Heart right ventricle (tissue), 16 donors: Measurements from ENCODE around the gene WNT5B. TPM values are rescaled to one million over a fixed set of nuclear protein-coding genes. Genes with fewer than 3 reads are reported as not detected.

Experiments
- ATAC-seq, 8 donors: fragments of 200-7000 bp; cut with Tn5 transposase; one replicate each; pipeline ENCODE4 v1.9.1; 2020; ENCODE audit warnings: mild to moderate bottlenecking in 8 of 8, moderate library complexity in 8 of 8, moderate number of reproducible peaks in 1 of 8
- DNase-seq, 2 donors: peaks; one replicate each; pipeline ENCODE4 v3.0.0-alpha.2; 2020
- H3K27ac ChIP-seq, 10 donors: fragments of 200-600 bp; sonication (generic) in 2 of 10; one replicate each; pipeline versions ENCODE4 v1.5.0 to v1.8.0; 2020 to 2022; ENCODE audit warnings: mild to moderate bottlenecking in 3 of 10
- H3K27me3 ChIP-seq, 7 donors: fragments of 200-600 bp; one replicate each; pipeline ENCODE4 v1.8.0; 2021 to 2022; ENCODE audit warnings: mild to moderate bottlenecking in 2 of 7
- H3K36me3 ChIP-seq, 9 donors: fragments of 200-600 bp; sonication (generic) in 1 of 9; one replicate each; pipeline versions ENCODE4 v1.5.0 to v1.8.0; 2020 to 2022; ENCODE audit warnings: mild to moderate bottlenecking in 2 of 9
- H3K4me1 ChIP-seq, 9 donors: fragments of 200-600 bp; sonication (generic) in 1 of 9; one replicate each; pipeline versions ENCODE4 v1.5.0 to v1.8.0; 2020 to 2022; ENCODE audit warnings: mild to moderate bottlenecking in 4 of 9
- H3K4me3 ChIP-seq, 10 donors: fragments of 200-600 bp; sonication (generic) in 2 of 10; one replicate each; pipeline versions ENCODE4 v1.5.0 to v1.8.0; 2020 to 2022; ENCODE audit warnings: mild to moderate bottlenecking in 7 of 10, moderate library complexity in 2 of 10
- H3K9me3 ChIP-seq, 11 donors: fragments of 200-600 bp in 10 of 11; sonication (generic) in 2 of 11; one replicate each; pipeline versions ENCODE4 v1.5.0 to v1.8.0; 2013 to 2022; ENCODE audit warnings: mild to moderate bottlenecking in 2 of 11, control low read depth in 1 of 11, moderate library complexity in 1 of 11
- WGBS, 2 donors: extraction: QIAGEN DNeasy Blood & Tissue Kit; methylation state at CpG; one replicate each; pipeline ENCODE4 v1.1.7; 2013; ENCODE audit warnings: inconsistent platforms in 1 of 2; 5-methylcytosine and 5-hydroxymethylcytosine counted together
- intact Hi-C, 10 donors: fragments of 100-400 bp; cut with DNase I; formaldehyde crosslinking; loops; one replicate each; pipeline versions ENCODE4 v1.11.1 to v1.14.2; 2022
- polyA plus RNA-seq, 2 donors: library from polyadenylated mRNA; stranded (reverse); fragments of 200-250 nt; gene quantifications; one replicate each; pipeline ENCODE4 v1.2.3, GENCODE V29; 2013
- total RNA-seq, 10 donors: library from RNA; stranded (reverse); fragmentation: NEBNext Ultra II Directional in 3 of 10; extraction: Animal tissue kit (Norgen Biotek cat#: 25700) in 3 of 10; gene quantifications; one replicate each; pipeline versions ENCODE4 v1.2.1 to v1.2.4, GENCODE V29; 2021 to 2023
- TF ChIP-seq, protein P1 (sequence below), 9 donors: fragments of 200-600 bp; sonication (generic) in 2 of 9; IDR thresholded peaks; one replicate each; pipeline versions ENCODE4 v1.5.0 to v1.8.0; 2021 to 2022; ENCODE audit warnings: antibody characterized with exemption in 9 of 9, mild to moderate bottlenecking in 5 of 9, moderate library complexity in 1 of 9
- donor health status: Arrhythmogenic right ventricular cardiomyopathy.
- donor health status: ischemic (EF 13 %, LVEDD 7.1; RV severe dilation, severe dysfunction).
- donor health status: healthy with polysubstance abuse.
- donor health status: DM: no; HTN: yes; CAD: no.
- donor health status: DM: no; HTN: no; CAD: no.
- donor health status: ischemic (EF 25% LVEDD 6.9; RV normal size, moderate dysfunction).
- donor health status: ischemic (EF 25% LVEDD 5.7; RV mildly dilated, moderate dysfunction).
- donor health status: healthy.
- donor health status: DM: yes; HTN: yes; CAD: no.
- donor health status: Ischemic cardiomyopathy.
- donor health status: ischemic (EF 35%, LVEDD 5.7; RV mildly dilated, moderate dysfunction).
- donor health status: nonischemic (EF 11% LVEDD 7.7; RV severe dilation, severe dysfunction).
- donor health status: DM: yes; HTN: yes; CAD: no.
- donor health status: PGD.
- donor health status: ischemic (EF 29% LVEDD 5.4; RV normal size, mild dysfunction).
- donor health status: nonischemic (EF 23%, LVEDD 6.1; RV moderate dilation, normal function).

The WNT5B gene
- total and polyA plus RNA-seq, 12 donors: 0.34 to 2.5 (median 1.6) TPM

DNA sequence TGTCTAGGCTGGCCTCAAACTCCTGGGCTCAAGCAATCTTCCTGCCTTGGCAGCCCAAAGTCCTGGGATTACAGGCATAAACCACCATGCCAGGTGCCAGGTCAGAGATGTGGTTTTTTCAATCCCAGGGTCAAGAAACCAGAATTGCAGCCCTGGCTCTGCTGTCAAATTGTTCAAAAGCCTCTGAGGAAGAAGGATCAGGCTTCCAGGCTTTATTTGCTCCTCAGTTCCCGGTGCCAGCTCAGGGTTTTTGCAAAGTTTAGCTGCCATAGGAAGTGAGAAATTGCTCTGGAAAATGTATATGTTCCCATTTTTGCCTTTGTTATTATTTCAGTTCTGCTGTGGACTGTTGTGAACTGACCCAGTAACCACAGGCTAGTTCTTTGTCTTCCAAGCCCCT lies 28.7 kb downstream of the WNT5B start:
- Histone ChIP-seq H3K27me3 (no peaks in the 10 kb centered on the region), H3K4me1 (peaks cover 11 to 46% (median 33%) of the 10 kb centered on the region in 9 donors), H3K4me3 (no peak overlapping the region), H3K9me3 (no peaks in the 10 kb centered on the region), H3K27ac (peak overlapping the region; percentile 32 to 99 (median 92)), H3K36me3 (no peaks in the 10 kb centered on the region)
- TF ChIP-seq, protein P1, sequence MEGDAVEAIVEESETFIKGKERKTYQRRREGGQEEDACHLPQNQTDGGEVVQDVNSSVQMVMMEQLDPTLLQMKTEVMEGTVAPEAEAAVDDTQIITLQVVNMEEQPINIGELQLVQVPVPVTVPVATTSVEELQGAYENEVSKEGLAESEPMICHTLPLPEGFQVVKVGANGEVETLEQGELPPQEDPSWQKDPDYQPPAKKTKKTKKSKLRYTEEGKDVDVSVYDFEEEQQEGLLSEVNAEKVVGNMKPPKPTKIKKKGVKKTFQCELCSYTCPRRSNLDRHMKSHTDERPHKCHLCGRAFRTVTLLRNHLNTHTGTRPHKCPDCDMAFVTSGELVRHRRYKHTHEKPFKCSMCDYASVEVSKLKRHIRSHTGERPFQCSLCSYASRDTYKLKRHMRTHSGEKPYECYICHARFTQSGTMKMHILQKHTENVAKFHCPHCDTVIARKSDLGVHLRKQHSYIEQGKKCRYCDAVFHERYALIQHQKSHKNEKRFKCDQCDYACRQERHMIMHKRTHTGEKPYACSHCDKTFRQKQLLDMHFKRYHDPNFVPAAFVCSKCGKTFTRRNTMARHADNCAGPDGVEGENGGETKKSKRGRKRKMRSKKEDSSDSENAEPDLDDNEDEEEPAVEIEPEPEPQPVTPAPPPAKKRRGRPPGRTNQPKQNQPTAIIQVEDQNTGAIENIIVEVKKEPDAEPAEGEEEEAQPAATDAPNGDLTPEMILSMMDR (IDR thresholded peaks at IDR 0.05): no peak
- 74 to 84% methylated on average over 1 of the region's 1 CpG for WGBS, 2 donors
- no peak for ATAC-seq
- intact Hi-C loops: loop anchor here in 1 of 10 donors (2.0 to 5.0 kb wide), 2 partner anchors 35 to 283 kb away; partner anchors contain the start of gene ADIPOR2
- no peak for DNase-seq

DNA sequence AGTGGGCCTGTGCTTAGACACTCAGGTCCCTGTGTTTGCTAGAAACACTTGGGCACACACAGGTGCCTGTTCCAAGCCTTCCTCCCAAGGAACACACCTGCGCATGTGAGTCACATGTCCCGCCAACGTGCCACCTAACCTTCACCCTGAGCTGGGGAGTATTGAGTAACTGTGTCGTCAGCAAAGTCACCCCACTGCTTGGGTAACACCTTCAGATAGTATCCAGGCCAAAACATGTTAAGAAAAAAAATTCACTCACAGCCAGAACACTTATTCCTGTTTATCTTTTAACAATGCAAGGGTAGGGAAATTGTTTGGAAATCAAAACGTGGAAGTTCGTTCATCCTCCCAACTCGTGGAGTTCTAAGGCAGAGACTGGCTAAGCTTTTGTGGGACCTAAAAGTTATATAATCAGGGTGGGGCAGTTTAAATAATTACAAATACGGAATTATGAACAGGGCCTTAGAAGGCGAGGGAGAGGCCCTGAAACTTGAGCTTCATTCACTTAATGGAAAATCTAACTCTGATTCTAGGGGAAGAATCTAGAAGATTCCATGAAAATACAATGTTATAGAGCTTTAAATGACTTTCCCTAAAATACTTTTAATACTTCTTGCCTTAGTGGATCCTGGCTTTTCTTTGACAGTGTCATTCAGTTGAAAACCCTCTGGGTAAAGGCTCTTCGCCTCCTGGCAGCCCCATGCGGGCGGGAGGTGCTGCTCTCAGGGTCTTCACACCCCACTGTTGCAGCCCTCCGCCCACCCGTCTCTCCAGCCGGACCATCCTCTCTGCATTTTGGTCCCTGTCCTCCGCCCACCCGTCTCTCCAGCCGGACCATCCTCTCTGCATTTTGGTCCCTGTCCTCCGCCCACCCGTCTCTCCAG lies 31.5 kb downstream of the WNT5B start:
- intact Hi-C loops: no loop called here
- TF ChIP-seq, protein P1 (IDR thresholded peaks at IDR 0.05): no peak
- ATAC-seq: peak; percentile 13 to 70 (median 48)
- Histone ChIP-seq H3K27me3 (no peaks in the 10 kb centered on the region), H3K4me1 (peaks cover 11 to 47% (median 33%) of the 10 kb centered on the region in 9 donors), H3K9me3 (no peaks in the 10 kb centered on the region), H3K4me3 (peak overlapping the region in 6 of 10 donors; percentile 0 to 28 (median 17)), H3K27ac (peak overlapping the region; percentile 73 to 99 (median 93)), H3K36me3 (no peaks in the 10 kb centered on the region)
- 57 to 64% methylated on average over 17 to 18 of the region's 20 CpGs for WGBS, 2 donors
- peak; percentile 28 to 48 for DNase-seq

DNA sequence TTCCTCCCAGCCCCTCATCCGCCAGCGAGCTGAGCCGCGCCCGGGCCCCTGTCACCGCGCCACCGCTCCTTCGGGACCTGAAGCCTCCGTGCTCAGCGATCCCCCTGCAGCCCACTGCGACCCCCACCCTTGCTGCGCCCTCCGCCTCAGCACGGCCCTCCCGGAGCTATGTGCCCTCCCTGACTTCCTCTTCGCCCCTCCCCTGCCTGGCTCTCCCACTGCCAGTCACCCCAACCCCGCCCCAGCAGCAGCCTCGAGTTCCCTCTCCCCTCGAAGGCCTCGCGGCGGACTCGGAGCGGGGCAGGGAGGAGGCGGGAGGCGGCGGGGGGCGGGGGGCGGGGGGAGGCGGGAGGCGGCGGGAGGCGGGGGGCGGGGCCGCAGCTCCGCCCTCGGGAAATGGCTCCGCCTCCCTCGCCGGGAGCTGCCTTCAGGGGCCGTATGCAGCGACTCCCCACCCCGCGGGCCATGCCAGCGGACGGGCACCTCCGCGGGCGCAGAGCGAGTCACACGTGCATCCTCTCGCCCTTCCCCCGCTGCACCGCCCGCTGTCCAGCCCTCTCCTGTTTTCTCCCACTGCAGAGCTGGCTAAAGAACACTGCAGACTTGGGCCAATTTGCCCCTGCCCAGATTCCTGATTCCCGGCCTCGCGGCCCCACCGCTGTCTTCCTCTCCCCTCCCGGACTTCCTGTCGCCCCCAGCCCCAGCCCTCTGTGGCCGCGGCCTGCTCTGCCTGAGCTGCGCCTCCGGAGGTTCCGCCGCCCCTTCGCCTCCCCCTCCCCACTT lies 32.7 kb downstream of the WNT5B start:
- Histone ChIP-seq H3K36me3 (no peaks in the 10 kb centered on the region), H3K4me1 (peaks cover 13 to 55% (median 38%) of the 10 kb centered on the region in 9 donors), H3K9me3 (no peaks in the 10 kb centered on the region), H3K4me3 (peak overlapping the region; percentile 32 to 71 (median 58)), H3K27ac (peak overlapping the region; percentile 84 to 98 (median 95)), H3K27me3 (no peaks in the 10 kb centered on the region)
- peak; percentile 90 to 92 for DNase-seq
- 3 to 5% methylated on average over 46 to 65 of the region's 69 CpGs for WGBS, 2 donors
- intact Hi-C loops: no loop called here
- ATAC-seq: peak; percentile 85 to 92 (median 88)
- TF ChIP-seq, protein P1 (IDR thresholded peaks at IDR 0.05): no peak

DNA sequence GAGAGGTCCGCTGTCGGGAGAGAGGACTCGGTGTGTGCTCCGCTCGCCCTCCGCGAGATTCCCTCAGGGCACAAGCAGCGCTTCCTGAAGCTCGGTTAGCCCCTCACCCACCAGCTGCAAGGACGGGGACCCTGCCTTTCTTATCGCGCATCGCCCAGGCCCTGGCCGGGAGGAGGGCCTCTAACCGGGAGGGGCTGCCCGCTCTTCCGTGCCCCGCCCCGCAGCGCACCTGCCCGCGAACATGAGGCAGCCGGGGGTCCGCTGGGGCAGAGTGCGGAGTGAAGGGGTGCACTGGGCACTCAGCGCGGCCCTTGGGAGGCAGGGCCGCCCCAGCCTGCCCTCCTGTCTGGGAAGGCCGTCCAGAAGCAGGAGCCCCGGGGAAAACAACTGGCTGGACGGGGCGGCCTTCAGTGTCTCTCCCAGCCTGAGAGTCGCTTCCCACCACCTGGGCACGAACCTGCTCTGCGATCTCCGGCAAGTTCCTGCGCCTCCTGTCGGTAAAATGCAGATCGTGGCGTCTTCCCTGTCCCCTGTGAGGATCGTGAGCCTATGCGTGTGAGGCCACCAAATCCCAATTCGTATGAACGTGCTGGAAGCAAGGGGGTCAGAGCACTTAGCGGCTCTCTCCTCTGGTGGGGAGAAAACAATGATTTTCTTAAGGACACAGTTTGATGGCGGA lies 33.9 kb downstream of the WNT5B start:
- DNase-seq (peak; percentile 32 to 40), ATAC-seq (no peak)
- Histone ChIP-seq H3K27me3 (no peaks in the 10 kb centered on the region), H3K4me3 (peak overlapping the region in 6 of 10 donors; percentile 10 to 26 (median 19)), H3K4me1 (peaks cover 13 to 49% (median 38%) of the 10 kb centered on the region in 9 donors), H3K9me3 (no peaks in the 10 kb centered on the region), H3K36me3 (no peaks in the 10 kb centered on the region), H3K27ac (peak overlapping the region; percentile 42 to 87 (median 76))
- 19 to 23% methylated on average over 41 to 46 of the region's 46 CpGs for WGBS, 2 donors
- TF ChIP-seq, protein P1 (IDR thresholded peaks at IDR 0.05): peak in 8 of 9 donors; percentile 15 to 38 (median 25)
- intact Hi-C loops: no loop called here
